Peyer's patch (tissue), 4 donors: Measurements from ENCODE around the gene CFDP1.

ENCODE experiments used
- POLR2A ChIP-seq, 2 donors: fragments of 450-650 bp; IDR thresholded peaks; one replicate each; pipeline ENCODE4 v1.5.1; 2017; ENCODE audit warnings: antibody characterized with exemption in 2 of 2, mild to moderate bottlenecking in 2 of 2, moderate library complexity in 2 of 2
- TF ChIP-seq, protein P1 (sequence below), 6 experiments: fragments of 450-650 bp in 4 of 6; fragments of 200-600 bp in 2 of 6; sonication (generic) in 1 of 6; IDR thresholded peaks; one replicate each; pipeline ENCODE4 v1.5.1; 2017 to 2019; ENCODE audit warnings: antibody characterized with exemption in 6 of 6, mild to moderate bottlenecking in 3 of 6, moderate library complexity in 1 of 6

DNA sequence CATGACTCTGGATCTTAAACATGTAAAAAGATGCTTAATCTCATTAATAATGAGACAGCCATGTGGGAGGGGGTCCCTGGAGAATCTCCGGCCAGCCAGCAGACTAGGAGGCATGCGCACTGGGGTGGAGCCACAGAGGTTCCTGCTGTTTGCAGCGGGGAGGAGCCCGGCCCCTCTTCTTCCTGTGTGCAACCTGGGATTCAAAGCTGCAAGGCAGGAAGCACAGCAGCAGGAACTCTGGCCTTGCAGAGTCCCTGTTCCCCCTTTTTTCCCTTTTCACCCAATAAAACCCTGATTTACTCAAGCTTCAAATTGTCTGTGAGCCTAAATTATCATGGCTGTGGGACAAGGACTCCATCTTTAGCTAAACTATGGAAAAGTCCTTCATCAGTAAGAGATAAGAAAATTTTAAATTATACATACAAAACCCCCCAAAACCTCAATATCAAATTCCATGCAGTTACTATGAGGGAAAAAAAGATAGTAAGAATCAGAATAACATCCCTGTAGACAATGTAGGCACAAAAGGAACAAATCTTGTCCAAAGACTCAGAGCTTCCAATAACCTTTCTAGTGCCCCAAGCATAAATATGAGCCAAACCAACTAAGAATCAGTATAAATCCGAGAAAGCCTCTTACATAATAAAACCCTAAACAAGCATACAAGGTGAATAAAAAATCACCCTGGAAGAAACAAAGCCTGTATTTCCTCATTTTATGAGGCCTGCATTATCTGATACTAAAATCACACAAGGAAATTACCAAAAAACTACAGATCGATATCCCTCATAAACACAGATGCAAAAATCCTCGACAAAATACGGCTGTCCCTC, 12.1 kb downstream of the CFDP1 start:
- TF ChIP-seq, protein P1, sequence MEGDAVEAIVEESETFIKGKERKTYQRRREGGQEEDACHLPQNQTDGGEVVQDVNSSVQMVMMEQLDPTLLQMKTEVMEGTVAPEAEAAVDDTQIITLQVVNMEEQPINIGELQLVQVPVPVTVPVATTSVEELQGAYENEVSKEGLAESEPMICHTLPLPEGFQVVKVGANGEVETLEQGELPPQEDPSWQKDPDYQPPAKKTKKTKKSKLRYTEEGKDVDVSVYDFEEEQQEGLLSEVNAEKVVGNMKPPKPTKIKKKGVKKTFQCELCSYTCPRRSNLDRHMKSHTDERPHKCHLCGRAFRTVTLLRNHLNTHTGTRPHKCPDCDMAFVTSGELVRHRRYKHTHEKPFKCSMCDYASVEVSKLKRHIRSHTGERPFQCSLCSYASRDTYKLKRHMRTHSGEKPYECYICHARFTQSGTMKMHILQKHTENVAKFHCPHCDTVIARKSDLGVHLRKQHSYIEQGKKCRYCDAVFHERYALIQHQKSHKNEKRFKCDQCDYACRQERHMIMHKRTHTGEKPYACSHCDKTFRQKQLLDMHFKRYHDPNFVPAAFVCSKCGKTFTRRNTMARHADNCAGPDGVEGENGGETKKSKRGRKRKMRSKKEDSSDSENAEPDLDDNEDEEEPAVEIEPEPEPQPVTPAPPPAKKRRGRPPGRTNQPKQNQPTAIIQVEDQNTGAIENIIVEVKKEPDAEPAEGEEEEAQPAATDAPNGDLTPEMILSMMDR (IDR thresholded peaks at IDR 0.05): no peak
- TF ChIP-seq POLR2A (IDR thresholded peaks at IDR 0.05): no peak
